Urinary bladder (tissue), 4 donors: ENCODE data around the gene NUP107. TPM values are rescaled to one million over a fixed set of nuclear protein-coding genes. Genes with fewer than 3 reads are reported as not detected.

Experiments
- DNase-seq: peaks from one replicate; pipeline ENCODE4 v3.0.0-alpha.2; 2015; ENCODE audit errors: extremely low spot score
- H3K27ac ChIP-seq: one replicate; pipeline ENCODE4 v1.5.1; 2013; ENCODE audit warnings: low read depth, mild to moderate bottlenecking, moderate library complexity
- H3K36me3 ChIP-seq: one replicate; pipeline ENCODE4 v1.6.1; 2013; ENCODE audit warnings: mild to moderate bottlenecking, moderate library complexity; ENCODE audit not compliant: insufficient read depth
- H3K4me1 ChIP-seq: one replicate; pipeline ENCODE4 v1.6.1; 2013; ENCODE audit warnings: mild to moderate bottlenecking, moderate library complexity; ENCODE audit not compliant: insufficient read depth
- H3K4me3 ChIP-seq: one replicate; pipeline ENCODE4 v1.5.1; 2013; ENCODE audit warnings: low read depth, low read length
- WGBS: extraction: QIAGEN DNeasy Blood & Tissue Kit; methylation state at CpG from one replicate; pipeline ENCODE4 v1.1.7; 2013; 5-methylcytosine and 5-hydroxymethylcytosine counted together
- polyA plus RNA-seq: library from polyadenylated mRNA; stranded (reverse); fragments of 200-250 nt; gene quantifications from one replicate; pipeline ENCODE4 v1.2.3, GENCODE V29; 2013
- total RNA-seq: library from RNA; depleted of rRNA; stranded (reverse); fragments of >200 nt; gene quantifications from one replicate; pipeline ENCODE4 v1.2.3, GENCODE V29; 2014
- donor health status: healthy with polysubstance abuse.
- donor health status: healthy.

Gene NUP107
- total and polyA plus RNA-seq, 2 donors = 19.4 to 85.9 TPM

DNA sequence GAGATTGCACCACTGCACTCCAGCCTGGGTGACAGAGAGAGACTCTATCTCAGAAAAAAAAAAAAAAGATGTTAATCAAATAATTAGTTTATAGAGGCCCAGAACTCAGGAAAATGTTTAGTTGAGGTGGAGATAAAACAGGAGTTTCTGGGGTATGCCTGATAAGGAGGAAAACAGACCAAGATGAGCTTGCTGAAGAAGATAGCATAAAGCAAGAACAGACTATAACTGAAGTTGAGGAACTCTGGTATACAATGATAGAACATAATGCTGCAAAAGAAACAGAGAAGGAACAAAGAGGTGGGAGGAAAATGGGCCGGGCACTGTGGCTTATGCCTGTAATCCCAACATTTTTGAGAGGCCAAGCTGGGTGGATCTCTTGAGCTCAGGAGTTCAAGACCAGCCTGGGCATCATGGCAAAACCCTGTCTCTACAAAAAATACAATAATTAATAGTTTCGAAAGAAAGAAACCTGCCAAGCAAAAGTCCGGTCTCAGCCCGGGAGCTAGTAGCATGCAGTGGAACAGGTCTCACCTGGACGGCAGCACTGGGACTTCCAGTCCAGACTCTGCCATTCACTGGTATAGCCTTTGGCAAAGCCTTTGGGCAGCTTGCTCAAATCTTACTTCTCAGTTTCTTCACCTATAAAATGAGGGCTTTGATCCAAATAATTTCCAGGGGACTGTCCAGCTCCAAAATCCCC lies 84.6 kb downstream of the NUP107 start:
- no peak overlapping the region for H3K4me3 ChIP-seq
- H3K4me1 ChIP-seq = no peaks in the 10 kb centered on the region
- DNase-seq = no peak
- 92% methylated on average over 5 of the region's 5 CpGs for WGBS
- no peak overlapping the region for H3K27ac ChIP-seq
- H3K36me3 ChIP-seq = no peaks in the 10 kb centered on the region

DNA sequence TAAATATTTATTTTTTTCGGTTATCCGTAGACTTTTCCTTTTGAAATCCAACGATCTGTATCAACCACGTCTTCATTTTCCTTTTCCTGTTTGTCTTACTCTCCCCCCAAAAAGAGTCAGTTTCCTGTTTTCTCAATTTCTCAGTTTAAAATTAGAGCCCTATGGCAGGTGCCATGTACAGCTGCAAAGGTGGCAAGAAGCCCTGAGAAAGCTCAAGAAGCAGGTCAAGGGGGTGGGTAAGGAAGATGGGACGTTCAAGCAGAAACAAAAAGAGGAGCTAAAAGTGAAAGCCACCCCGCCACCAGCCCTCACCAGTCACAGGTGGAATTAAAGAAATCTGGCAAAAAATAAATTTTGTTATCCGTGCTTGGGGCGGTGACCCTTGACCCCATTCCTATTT lies 85.9 kb downstream of the NUP107 start:
- H3K27ac ChIP-seq = no peak overlapping the region
- no peak overlapping the region for H3K4me3 ChIP-seq
- DNase-seq = no peak
- H3K36me3 ChIP-seq = no peaks in the 10 kb centered on the region
- no peaks in the 10 kb centered on the region for H3K4me1 ChIP-seq
- 83% methylated on average over 8 of the region's 8 CpGs for WGBS

DNA sequence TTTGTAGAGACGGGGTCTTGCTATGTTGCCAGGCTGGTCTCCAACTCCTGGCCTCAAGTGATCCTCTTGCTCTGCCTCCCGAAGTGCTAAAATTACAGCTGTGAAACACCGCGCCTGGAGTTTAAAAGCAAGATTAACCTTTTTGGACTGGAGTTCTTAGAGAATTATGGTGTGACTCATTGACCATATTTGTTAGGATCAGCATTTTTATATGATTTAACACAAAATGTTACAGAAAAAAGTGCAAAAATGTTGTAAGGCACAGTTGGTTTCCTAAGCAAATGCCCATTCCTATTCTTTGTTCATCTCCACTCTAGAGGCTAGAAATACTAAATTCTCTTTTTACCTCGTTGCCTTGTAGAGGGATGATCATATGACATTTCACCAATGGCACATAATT lies 86.8 kb downstream of the NUP107 start:
- DNase-seq = no peak
- no peaks in the 10 kb centered on the region for H3K4me1 ChIP-seq
- H3K4me3 ChIP-seq = no peak overlapping the region
- WGBS = 87% methylated on average over 5 of the region's 5 CpGs
- no peak overlapping the region for H3K27ac ChIP-seq
- H3K36me3 ChIP-seq = no peaks in the 10 kb centered on the region

DNA sequence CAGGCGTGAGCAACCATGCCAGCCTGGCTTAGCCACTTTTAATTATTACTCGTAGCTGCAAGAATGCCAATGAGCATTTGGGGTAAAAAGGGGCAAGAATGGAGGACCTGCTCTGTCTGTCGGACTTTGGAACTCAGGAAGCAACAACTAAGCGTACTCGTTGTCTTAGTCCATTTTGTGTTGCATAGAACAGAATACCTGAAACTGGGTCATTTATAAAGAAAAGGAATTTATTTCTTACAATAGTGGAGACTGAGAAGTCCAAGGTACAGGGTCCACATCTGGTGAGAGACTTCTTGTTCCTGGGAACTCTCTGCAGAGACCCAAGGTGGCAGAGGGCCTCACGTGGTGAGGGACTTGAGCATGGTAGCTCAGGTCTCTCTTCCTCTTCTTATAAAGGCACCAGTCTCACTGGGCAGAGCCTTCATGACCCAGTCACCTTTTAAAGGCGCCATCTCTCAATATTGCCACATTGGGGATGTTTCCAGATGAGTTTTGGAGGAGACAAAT lies 88.4 kb downstream of the NUP107 start:
- no peak overlapping the region for H3K4me3 ChIP-seq
- DNase-seq = no peak
- no peaks in the 10 kb centered on the region for H3K4me1 ChIP-seq
- H3K36me3 ChIP-seq = no peaks in the 10 kb centered on the region
- WGBS = 95% methylated on average over 7 of the region's 7 CpGs
- no peak overlapping the region for H3K27ac ChIP-seq

DNA sequence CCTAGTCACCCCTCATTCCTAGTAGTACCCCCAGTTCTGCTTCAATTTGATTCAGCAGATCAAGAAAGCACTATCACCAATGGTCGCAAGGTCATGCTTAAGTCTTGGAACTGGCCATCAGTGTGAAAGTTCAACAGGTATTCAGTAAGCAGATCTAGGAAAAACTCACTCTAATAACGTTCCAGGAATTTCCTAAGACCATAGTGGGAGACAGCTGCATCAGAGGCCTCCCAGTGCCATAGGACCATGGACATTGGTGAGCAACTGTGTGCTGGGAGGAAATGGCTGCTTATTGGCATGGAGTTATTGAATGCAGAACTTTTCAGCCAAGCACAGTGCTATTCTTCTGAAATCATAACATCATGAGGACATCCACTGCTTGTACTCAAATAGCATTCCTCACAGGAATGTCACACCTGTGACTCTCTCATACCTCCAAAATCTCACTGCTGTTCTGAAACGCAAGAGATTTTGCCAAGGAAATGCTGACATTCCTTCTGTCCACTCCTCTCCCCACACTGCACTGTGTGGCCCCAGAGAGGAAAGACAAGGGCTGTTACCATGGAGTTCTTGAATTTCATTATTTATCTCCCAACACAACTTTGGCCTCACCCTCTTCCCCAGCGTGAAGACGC lies 90.3 kb downstream of the NUP107 start:
- no peak for DNase-seq
- no peaks in the 10 kb centered on the region for H3K36me3 ChIP-seq
- H3K4me1 ChIP-seq = no peaks in the 10 kb centered on the region
- H3K4me3 ChIP-seq = no peak overlapping the region
- no peak overlapping the region for H3K27ac ChIP-seq
- 75% methylated on average over 5 of the region's 5 CpGs for WGBS

DNA sequence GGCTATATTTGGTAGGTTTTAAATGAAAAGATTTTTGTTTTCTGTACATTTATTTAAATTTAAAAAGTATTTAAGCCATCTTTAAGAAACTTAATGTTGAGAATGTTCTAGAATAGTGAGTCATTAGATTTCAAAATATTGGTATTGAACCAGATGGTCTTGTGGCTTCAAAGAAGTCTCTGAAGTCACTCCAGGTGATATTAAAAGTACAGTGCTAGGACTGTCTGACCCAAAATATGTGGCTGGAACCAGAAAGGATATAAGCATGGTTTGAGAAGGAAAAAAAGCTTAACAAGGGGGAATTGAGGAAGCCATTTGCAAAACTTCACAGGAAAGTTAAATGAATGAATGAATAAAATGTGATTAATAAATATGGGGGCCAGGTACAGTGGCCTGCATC lies 92.5 kb downstream of the NUP107 start:
- Histone ChIP-seq H3K4me1 (no peaks in the 10 kb centered on the region), H3K27ac (no peak overlapping the region), H3K36me3 (no peaks in the 10 kb centered on the region), H3K4me3 (no peak overlapping the region)
- DNase-seq = no peak

DNA sequence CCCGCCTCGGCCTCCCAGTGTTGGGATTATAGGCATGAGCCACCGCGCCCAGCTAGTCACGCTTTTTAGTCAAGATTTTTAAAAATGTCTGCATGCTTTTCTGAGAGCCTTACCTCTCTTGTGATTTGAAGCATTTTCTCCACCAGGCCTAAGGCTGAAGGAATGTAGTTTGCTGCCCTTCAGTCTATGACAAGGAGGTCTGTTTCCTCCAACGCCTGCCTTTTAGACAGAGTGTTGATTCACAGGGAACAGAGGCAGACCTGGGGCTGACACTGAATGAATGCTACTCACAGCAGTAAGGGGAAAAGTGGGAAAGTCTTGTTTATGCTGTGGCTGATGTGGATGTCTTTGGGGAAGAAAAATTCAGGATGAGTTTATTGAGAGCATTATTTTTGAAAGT lies 94.0 kb downstream of the NUP107 start:
- Histone ChIP-seq H3K27ac (no peak overlapping the region), H3K4me3 (no peak overlapping the region), H3K4me1 (peaks cover 2% of the 10 kb centered on the region), H3K36me3 (no peaks in the 10 kb centered on the region)
- 82% methylated on average over 6 of the region's 6 CpGs for WGBS
- no peak for DNase-seq

DNA sequence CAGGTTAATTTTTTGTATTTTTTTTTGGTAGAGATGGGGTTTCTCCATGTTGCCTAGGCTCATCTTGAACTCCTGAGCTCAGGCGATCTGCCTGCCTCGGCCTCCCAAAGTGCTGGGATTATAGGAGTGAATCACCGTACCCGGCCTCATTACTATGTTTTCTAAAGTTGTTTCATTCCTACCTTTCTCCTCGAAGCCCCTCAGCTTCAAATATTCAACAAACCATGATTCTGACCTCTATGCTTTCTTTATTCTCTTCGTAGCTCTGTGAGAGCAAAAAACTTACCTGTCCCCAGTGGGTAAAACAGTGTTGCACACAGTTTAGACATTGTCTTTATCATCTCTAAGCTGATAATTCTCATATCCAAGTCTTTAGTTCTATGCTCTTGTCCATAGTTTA lies 95.0 kb downstream of the NUP107 start:
- 91% methylated on average over 6 of the region's 6 CpGs for WGBS
- H3K27ac ChIP-seq = no peak overlapping the region
- no peak overlapping the region for H3K4me3 ChIP-seq
- no peaks in the 10 kb centered on the region for H3K36me3 ChIP-seq
- no peak for DNase-seq
- peaks cover 2% of the 10 kb centered on the region for H3K4me1 ChIP-seq

DNA sequence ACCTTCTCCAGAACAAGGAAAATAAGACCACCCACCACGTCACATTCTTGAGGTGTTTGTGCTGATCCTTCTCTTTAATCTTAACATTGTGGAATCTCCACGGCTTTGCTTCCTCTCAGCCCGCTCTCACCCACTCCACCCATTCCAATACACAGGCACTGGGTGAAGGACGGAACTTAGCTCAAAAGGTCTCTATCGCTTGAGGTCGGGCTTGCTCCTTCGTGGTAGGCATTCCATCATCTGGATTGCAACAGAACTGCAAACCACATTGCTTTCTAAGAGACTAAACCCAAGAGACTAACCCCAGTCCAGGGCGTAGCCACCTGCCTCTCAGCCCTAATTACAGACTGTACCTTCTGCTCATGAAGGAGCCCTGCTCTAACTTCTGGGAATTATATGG lies 97.2 kb downstream of the NUP107 start:
- H3K4me3 ChIP-seq = no peak overlapping the region
- H3K36me3 ChIP-seq = no peaks in the 10 kb centered on the region
- WGBS = 87% methylated on average over 8 of the region's 8 CpGs
- no peak overlapping the region for H3K27ac ChIP-seq
- DNase-seq = no peak
- peaks cover 2% of the 10 kb centered on the region for H3K4me1 ChIP-seq

DNA sequence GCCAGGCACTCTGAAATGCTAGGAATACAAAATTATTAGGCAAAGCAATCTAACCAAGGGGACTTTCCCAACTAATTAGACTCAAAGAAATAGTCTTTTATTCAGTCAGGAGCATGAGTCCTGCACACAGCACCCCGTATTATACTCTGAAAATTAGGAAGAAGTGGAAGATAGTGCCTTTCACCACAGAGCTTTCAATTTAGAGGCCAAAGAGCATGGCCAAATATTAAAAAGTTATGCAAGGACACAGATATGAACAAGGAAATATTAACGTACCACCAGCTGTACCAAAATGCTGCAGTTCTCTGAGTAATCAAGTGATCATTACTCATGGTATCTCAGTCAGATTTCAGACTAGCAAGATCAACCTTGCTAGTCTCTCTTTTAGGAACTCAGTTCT lies 98.6 kb downstream of the NUP107 start:
- DNase-seq = no peak
- peaks cover 2% of the 10 kb centered on the region for H3K4me1 ChIP-seq
- H3K36me3 ChIP-seq = no peaks in the 10 kb centered on the region
- no peak overlapping the region for H3K4me3 ChIP-seq
- WGBS = 68% methylated on average over 2 of the region's 2 CpGs
- H3K27ac ChIP-seq = no peak overlapping the region

DNA sequence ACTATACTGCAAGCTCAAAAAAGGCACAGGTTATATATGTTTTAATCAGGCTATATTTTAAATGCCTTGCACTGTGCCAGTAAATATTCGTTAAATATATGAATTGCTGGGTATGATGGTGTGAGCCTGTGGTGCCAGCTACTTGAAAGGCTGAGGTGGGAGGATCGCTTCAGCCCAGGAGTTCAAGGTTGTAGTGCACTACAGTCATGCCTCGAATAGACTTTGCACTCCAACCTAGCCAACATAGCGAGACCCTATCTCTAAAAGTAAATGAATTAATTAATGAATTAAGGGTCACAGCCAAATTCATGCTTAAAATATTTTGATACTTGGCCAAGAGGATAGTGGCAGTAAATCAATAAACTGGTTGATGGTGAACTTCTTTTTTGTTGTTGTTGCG lies 99.0 kb downstream of the NUP107 start:
- Histone ChIP-seq H3K36me3 (no peaks in the 10 kb centered on the region), H3K4me3 (no peak overlapping the region), H3K4me1 (peaks cover 2% of the 10 kb centered on the region), H3K27ac (no peak overlapping the region)
- WGBS = 96% methylated on average over 5 of the region's 5 CpGs
- DNase-seq = no peak

DNA sequence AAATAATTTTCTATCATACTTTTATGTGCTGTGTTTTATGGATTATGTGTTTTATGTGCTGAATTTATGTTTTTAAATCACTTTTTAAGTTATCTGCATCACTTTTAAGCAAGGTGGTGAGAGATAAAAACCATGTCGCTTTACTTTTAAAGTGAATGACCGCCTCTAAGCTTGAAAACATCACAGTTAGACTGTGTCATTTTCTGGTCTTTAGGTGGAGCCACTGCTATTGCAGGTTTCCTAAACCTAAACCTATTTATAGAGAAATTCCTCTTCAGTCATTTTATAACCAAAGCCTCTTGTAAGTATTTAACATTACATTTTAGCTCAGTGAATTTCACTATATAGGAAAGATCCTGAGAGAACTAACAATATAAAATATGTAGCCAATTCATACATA lies 100.2 kb downstream of the NUP107 start:
- no peak for DNase-seq
- H3K4me1 ChIP-seq = peaks cover 2% of the 10 kb centered on the region
- no peaks in the 10 kb centered on the region for H3K36me3 ChIP-seq
- no peak overlapping the region for H3K27ac ChIP-seq
- no peak overlapping the region for H3K4me3 ChIP-seq
- 80% methylated on average over 2 of the region's 2 CpGs for WGBS

DNA sequence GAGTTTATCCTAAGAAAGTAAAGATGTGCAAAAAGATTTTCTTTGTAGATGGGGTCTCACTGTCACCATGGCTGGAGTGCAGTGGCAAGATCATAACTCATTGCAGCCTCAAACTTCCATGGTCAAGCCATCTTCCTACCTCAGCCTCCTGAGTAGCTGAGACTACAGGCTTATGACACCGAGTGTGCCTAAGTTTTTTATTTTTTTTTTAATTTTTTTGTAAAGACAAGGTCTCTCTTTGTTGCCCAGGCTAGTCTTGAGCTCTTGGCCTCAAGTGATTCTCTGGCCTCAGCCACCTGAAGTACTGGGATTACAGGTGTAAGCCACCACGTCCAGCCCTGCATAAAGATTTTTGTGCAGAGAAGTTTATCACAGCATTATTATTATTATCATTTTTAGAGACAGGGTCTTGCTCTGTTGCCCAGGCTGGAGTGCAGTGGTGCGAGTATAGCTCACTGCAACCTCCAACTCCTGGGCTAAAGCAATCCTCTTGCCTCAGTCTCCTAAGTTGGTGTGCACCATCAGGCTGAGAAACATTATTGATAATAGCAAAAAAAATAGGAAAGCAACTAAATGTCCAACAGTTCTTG lies 101.9 kb downstream of the NUP107 start:
- H3K4me3 ChIP-seq = no peak overlapping the region
- H3K36me3 ChIP-seq = no peaks in the 10 kb centered on the region
- no peak for DNase-seq
- H3K27ac ChIP-seq = no peak overlapping the region
- WGBS = 90% methylated on average over 3 of the region's 3 CpGs
- peaks cover 2% of the 10 kb centered on the region for H3K4me1 ChIP-seq

DNA sequence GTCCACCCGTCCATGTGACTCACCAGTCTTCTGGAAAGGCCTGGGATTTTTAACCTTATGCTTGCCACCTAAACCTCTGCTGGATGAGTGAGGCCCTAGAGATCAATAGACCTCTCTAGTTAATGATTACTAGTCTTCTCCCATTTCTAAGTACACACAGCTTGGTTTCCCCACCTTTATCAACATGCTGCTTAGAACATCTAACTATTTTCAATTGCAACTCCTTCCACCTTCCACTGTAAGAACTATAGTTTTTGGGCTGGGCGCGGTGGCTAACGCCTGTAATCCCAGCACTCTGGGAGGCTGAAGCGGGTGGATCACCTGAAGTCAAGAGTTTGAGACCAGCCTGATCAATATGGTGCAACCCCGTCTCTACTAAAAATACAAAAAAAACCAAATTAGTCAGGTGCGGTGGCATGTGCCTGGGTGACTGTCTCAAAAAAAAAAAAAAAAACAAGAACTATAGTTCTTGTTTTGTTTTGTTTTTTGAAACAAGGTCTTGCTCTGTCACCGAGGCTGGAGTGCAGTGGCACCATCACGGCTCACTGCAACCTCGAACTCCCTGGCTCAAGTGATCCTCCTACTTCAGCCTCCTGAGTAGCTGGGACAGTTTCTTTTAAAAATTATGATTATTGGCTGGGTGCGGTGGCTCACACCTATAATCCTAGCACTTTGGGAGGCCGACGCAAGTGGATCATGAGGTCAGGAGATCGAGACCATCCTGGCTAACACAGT lies 102.5 kb downstream of the NUP107 start:
- no peak overlapping the region for H3K27ac ChIP-seq
- no peaks in the 10 kb centered on the region for H3K36me3 ChIP-seq
- H3K4me3 ChIP-seq = no peak overlapping the region
- 97% methylated on average over 14 of the region's 14 CpGs for WGBS
- H3K4me1 ChIP-seq = peaks cover 2% of the 10 kb centered on the region
- no peak for DNase-seq
